VCaP (cell line): ENCODE data around the gene DUSP18.

Experiments
- H3K27ac ChIP-seq: fragments of 450-650 bp; 2 replicates; pipeline ENCODE4 v1.5.1; 2017
- CTCF ChIP-seq: fragments of 450-650 bp; conservative IDR thresholded peaks from 2 replicates; pipeline ENCODE4 v1.5.1; 2017; ENCODE audit warnings: mild to moderate bottlenecking, moderate library complexity

Gene DUSP18

GRCh38 chr22:30674482-30674881 is 6.8 kb upstream of the DUSP18 start:
- no peak for TF ChIP-seq CTCF
- no peak overlapping the region for H3K27ac ChIP-seq

- no peak for TF ChIP-seq CTCF
- no peak overlapping the region for H3K27ac ChIP-seq
Measured at GRCh38 chr22:30673136-30673535, 5.5 kb upstream of the DUSP18 start.

- TF ChIP-seq CTCF, result no peak
- H3K27ac ChIP-seq, result no peak overlapping the region
Measured at GRCh38 chr22:30671071-30671470, 3.4 kb upstream of the DUSP18 start.

GRCh38 chr22:30668386-30668710 is 673 bp upstream of the DUSP18 start:
- peak overlapping the region; percentile 38; the same call in 1 of the 2 replicates for H3K27ac ChIP-seq

GRCh38 chr22:30667107-30667493 is 575 bp downstream of the DUSP18 start:
- no peak overlapping the region; the same call in 1 of the 2 replicates for H3K27ac ChIP-seq
- TF ChIP-seq CTCF, result no peak

More at GRCh38 chr22:30668386-30668710, 673 bp upstream of the DUSP18 start:
- TF ChIP-seq CTCF, result no peak

- TF ChIP-seq CTCF, result no peak
- H3K27ac ChIP-seq, result no peak overlapping the region
Measured at GRCh38 chr22:30665786-30666185, 1.9 kb downstream of the DUSP18 start.

GRCh38 chr22:30665266-30665665 is 2.4 kb downstream of the DUSP18 start:
- H3K27ac ChIP-seq, result no peak overlapping the region
- no peak for TF ChIP-seq CTCF

GRCh38 chr22:30664798-30665197 is 2.9 kb downstream of the DUSP18 start:
- no peak overlapping the region for H3K27ac ChIP-seq
- TF ChIP-seq CTCF, result no peak
